ENCODE data around the gene IL1F10.

Gene IL1F10, protein sequence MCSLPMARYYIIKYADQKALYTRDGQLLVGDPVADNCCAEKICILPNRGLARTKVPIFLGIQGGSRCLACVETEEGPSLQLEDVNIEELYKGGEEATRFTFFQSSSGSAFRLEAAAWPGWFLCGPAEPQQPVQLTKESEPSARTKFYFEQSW
- total RNA-seq = 0 to 0.05 (median 0) reads per million in 18 experiments

DNA sequence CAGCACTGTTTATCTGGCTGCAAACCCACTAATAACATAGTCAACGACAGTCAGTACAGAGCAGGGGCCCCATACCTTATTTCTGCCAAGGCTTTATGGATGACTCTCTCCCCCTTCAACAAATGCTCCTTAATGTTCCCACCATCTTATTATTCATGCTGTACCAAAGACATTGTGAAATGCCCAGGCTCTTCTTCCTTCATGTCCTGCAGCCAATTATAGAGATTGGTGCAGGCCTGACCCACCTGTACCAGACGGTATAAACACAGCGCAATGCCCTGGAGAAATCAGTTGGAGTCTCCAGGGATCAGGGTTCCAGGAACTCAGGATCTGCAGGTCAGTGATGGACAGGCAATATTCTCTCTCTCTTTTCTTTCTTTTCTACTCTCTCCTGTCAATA lies at the start of gene IL1F10:
TSS of gene IL1F10 (plus strand) at position 290 of the 400 bp plus-strand sequence. CDS start 4,769 bp downstream, outside the sequence.
- no peak for DNase-seq

DNA sequence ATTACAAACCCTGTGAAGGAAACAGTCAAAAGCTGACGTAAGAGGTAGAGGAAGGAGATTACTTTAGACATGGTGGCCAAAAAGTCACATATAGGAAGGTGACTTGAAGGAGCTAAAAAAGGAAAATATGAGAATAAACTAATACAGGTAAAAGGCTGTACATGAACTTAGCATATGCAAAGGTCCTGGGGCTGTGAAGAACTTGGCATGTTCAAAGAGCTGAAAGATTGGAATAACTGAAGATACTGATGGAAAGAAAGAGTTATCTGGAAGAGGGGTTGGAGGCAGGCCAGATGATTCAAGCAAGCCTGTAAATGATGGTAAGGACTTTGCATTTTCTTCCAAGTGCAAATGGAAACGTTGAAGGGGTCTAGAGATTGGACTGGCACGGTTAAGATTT lies 49.3 kb upstream of the IL1F10 start:
- no peak for DNase-seq

DNA sequence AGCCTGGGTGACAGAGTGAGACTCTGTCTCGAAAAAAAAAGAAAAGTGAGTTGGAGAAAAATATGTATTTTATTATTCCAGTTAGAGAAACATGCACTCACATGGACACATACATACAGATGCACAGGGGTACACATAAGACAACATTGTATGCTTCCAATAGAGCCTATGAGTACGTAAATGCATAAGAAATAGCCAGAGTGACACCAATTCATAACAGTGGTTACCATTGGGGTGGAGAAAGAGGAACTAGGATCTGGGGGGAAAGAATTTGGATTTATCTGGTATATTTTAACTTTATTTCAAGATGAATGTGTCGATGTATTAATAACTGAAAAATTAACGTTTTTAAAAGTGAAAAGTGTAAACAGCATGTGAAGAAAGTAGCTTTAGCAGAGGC lies 46.5 kb upstream of the IL1F10 start:
- DNase-seq = no peak

DNA sequence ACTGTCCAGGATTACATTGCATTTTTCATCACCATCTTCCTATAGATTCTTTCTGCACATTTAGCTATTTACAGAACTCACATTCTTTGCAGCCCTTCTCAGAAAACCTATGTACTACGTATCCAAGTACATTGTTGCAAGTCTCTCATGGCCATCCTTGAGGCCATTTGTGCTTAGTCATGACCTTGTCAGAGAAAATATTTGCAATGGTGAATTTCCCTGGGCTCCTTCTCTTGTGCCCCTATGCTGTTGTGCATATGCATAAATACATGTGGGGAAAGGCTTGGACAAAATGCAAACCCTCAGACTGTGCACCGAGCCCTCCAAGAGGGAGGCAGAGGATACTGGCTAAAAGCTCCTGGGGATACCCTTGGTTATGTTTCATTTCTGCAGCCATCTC lies 43.0 kb upstream of the IL1F10 start:
- DNase-seq = no peak

DNA sequence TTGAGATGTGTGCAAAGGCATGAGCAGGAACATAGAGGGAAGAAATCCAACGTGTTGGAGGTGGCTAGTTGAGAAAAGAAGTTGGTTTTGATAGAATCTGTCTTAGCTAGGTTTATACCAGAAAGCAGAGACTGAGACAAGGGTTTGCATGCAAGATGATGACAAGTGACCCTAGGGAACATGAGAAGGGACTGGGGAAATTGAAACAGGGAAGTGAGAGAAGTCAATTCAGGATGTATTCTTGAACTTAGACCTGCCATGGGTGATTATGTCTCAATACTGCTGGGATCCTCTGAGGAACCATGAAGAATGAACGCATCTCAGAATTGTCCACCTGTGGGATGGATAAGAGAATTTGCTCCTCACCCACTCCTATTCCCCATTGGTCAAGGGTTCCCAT lies 42.0 kb upstream of the IL1F10 start:
- DNase-seq = peak; percentile 38 to 53

DNA sequence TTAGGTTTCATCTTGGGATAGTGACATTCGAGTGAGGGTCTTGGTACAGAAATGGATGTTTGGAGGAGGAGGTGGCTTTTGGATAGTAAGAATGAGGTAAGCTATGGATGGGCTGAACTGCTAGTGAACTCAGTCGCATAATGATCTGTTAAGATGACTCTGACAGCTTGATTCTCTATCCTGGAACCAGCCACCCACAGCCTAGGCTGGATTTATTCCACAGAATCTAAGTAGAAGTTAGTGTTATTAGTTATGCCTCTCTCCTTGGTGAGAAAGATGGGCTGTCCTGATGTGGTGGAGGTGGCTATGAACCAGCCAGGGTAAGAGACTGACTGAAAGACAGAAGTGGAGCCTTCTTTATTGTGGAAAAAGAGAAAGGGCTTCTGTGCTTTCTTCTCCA lies 40.1 kb upstream of the IL1F10 start:
- DNase-seq = no peak

DNA sequence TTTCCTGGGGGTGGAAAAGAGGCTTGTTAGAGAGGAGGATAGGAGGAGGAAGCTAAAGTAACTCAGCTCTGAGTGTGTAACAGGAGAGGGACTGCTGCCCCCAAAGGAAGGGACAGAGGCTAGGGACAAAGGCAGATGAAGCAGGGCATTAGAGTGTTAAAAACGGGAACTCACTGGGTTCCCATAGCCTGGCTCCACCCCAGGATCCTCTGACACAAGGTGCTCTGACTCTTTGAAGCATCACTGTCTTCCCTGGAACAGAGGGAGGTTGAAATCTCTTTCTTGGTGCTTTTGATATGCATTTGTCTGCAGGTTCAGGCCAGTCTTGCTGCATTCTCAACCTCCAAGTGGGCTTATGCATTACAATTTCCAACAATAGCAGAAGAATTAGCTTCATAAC lies 39.7 kb upstream of the IL1F10 start:
- no peak for DNase-seq

DNA sequence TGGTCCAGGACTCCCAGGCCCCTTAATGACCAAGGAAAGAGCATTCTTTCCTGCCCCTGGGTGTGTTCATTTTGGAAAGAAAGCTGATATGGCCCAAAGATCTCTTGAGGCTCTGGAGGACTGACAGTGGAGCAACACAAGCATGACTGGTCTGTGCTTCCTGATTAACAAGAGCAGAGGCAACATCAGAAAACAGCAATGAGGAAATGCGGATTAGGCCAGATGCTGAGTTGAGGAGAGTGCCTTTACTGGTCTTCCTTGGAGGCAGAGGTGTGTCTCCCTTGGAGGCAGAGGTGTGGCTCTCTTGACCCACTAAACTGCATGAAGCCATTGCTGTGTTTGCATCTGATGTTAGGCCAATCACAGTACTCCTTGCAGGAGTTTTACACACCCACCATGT lies 35.0 kb upstream of the IL1F10 start:
- DNase-seq = peak; percentile 22 to 62

DNA sequence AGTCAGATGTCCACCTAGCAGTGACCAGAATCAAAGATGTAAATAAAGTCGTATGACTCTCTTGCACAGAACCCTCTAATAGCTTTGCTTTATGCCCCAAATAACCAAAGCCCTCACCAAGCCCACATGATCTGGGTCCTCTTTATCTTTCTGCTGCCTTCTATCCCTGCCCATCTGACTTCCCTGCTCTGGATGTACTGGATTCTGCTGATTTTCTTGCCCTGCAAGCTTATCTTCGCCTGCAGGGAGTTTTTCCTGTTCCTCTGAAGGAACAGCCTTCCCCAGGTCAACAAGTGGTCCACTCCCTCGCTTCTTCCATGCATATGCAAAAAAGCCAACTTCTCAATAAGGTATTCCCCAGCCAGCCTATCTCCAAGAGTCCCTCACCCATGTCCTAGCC lies 33.8 kb upstream of the IL1F10 start:
- DNase-seq = no peak

DNA sequence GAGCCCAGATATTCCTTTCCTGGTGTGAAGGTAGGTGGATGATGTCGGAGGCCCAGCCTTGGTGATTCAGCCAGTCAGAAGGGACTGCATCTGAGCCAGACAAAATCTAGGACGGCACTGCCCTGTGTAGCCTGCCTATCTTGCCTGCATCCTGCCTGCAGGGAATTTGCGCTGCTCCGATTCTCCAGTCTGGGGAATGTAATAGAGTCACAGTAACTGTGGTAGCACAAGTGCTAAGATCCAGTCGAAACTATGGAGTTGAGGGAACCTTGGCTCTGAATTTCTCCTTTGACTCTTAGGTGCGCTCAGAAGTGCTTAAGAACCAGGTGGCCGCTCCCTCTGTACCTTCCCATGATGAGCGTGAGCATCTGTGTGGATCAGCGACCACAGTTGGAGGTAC lies 31.0 kb upstream of the IL1F10 start:
- no peak for DNase-seq

DNA sequence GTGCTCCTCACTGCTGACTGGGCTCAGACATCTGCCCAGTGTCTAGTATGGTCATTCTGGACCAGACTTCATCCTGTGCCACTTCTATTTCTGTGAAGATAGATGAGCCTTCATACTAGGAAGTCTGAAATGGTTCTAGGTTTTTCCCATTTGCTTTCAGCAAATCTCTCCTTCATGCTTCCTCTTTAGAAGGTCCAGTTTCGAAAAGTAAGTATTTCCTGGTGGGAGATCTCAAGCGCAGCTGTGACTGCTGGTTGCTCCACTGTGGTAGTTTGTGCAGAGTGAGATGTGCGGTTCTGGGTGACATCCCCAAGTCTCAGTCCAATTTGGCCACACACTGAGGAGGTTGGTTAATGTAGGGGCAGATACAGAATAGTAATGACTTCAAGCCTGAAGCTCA lies 29.5 kb upstream of the IL1F10 start:
- no peak for DNase-seq

DNA sequence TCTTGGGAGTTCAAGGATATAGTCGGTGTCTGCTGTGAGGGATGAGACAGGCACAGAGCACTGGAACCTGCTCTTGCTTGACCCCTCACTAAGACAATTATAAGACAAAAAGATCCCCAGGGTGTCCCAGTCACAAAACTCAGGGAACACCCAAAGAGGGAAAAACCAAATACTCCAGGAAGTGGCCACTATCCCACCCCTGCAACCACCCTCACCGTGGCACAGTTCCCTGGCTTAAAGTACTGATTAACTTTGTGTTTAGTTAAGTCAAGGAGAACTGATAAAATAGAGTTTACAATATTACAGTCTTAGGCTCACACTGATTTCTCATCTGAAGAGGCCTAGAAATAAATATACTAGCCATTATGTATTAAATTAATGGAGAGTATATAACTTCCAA lies 28.6 kb upstream of the IL1F10 start:
- no peak for DNase-seq

DNA sequence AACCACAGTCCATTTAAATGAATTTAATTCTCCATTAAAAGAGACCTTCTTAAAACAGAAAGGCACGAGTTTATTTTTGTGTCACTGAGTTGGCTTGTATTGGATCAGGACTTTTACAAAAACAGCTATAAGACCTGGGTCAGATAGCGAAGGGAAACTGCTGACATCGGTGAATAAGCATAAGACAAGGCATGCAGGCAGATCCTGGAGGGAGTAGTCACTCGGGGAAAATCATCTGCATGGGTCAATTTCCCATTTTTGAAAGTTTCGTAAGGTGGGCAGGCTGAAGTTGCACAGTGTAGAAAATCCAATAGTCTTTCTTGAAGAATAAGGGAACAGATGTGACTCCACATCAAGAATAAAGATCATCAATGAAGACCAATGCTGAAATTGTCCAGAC lies 28.1 kb upstream of the IL1F10 start:
- DNase-seq = peak in 1 of 2 donors; percentile 78

DNA sequence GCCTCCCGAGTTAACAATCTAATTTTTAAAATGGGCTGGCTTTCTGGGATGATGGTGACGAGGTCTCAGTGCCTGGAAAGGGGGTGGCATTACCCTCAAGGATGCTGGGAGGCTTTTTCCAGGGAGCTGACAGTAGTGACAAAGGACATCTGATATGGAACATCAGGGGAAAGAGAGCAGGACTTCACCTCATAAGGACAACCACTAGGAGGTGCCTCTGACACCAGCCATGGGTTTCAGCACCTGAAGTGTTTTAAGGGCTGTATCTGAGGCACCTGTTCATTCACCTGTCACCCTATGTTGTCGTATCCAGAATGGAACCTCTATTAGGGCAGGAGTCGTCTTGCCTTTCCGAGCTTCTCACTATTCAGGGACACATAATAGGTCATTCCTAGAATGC lies 25.9 kb upstream of the IL1F10 start:
- no peak for DNase-seq

DNA sequence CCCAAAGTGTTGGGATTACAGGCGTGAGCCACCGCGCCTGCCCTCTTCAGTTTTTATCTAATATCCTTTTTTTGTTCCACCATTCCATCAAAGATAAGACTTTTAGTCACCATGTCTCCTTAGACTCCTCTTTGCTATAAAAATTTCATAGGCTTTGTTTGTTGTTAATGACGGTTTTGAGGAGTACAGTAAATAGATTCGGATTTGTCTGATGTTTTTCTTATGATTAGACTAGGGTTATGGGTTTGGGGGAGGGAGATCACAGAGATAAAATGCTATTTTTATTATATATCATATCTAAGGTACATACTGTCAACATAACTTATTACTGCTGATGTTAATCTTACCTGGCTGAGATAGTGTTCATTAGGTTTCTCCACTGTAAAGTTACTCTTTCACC lies 21.3 kb upstream of the IL1F10 start:
- no peak for DNase-seq

DNA sequence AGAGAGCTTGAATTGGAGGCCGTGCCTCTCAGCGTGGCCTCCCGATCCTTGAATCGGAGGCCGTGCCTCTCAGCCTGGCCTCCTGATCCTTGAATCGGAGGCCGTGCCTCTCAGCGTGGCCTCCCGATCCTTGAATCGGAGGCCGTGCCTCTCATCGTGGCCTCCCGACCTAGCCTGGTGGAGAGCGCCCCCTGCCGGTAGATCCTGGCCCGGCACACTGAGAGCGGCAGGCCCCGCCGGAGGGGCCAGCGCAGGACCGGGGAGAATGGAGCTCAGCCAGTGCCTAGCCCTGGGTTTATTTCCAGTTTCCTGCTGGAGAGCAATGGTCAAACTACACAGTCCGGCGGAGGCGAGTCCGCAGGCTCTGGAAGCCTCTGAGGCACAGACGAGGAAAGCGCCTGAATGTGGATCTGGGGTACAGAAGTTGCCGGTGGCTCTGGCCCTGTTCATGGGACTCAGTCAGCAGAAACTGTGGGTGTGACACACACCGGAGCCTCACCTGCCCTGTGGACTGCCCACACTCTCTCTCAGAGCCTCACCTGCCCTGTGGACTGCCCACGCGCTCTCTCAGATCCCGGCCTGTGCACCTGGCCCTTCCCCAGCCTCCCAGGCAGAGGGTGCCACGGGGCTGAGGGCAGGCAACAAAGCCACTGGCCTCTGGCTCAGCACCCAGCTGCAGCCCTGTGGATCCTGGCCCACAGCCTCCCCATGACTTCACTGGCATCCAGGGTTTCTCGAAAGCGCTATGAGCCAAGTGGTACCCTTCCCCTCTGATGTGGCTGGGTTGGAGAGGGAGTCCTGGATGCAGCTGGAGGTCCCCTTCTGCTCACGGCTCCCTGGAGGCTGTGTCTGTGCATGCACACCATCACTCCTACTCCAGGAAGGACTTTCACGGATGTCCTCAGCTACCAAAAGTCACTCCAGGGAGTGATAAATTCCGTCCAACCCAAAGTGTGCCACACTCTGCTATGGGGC lies 16.6 kb upstream of the IL1F10 start:
- DNase-seq = no peak

DNA sequence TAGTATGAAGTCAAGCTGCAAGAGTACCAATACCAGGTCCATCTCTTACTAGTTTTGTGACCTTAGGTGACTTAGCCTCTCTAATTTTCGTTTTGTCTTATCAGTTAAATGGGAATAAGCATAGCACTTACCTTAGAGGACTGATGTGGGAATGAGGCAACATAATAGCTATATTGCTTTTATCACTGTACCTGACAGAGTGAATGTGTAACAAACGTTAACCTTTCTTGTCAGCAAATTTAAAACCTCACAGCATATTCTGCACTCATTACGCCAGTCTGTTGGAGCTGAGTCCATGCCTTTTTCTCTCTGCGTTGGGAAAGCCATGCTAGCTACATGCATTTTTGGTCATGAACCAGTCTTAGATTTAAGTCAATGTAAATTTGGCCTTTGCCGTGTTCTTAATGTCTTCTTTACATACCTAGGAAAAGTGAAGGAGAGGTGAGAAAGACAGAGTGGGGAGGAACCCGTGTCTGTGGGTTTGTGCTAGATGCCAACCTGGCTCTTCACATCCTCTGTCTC lies 15.3 kb upstream of the IL1F10 start, which contains the start of gene IL36B:
TSS of gene IL36B (minus strand) at position 472 of the 522 bp plus-strand sequence.
- no peak for DNase-seq

DNA sequence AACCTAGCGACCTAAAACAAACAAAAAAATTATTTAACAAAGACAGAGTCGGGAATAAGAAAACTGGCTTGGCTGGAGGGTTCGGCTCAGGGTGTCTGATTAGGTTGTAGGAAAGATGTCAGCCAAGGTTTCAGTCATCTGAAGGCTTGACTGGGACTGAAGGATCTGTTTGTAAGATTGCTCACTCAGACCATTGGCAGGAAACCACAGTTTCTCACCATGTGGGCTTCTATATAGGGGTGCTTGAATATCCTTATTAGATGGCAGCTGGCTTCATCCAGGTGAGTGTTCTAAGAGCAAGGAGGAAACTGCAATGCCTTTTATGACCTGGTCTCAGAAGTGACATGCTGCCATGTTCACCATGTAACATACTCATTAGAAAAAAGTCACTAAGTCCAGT lies 14.1 kb upstream of the IL1F10 start:
- no peak for DNase-seq

DNA sequence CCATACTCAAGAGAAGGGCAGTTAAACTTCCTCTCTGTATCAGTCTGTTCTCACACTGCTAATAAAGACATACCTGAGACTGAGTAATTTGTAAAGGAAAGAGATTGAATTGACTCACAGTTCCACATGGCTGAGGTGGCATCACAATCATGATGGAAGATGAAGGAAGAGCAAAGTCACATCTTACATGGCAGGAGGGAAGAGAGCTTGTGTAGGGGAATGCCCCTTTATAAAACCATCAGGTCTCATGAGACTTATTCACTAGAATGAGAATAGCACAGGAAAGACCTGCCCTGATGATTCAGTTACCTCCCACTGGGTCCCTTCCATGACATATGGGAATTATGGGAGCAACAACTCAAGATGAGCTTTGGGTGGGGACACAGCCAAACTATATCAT lies 13.7 kb upstream of the IL1F10 start:
- DNase-seq = peak in 1 of 2 donors; percentile 31

DNA sequence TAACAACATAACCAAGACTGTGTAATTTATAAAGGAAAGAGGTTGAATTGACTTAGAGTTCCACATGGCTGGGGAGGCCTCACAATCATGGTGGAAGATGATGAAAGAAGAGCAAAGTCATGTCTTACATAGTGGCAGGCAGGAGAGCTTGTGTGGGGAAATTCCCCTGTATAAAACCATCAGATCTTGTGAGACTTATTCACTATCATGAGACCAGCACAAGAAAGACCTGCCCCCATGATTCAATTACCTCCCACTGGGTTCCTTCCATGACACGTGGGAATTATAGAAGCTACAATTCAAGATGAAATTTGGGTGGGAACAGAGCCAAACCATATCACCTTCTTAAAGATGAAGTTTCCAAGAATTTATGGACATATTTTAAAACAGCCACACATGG lies 11.2 kb upstream of the IL1F10 start:
- DNase-seq = peak; percentile 82 to 91

DNA sequence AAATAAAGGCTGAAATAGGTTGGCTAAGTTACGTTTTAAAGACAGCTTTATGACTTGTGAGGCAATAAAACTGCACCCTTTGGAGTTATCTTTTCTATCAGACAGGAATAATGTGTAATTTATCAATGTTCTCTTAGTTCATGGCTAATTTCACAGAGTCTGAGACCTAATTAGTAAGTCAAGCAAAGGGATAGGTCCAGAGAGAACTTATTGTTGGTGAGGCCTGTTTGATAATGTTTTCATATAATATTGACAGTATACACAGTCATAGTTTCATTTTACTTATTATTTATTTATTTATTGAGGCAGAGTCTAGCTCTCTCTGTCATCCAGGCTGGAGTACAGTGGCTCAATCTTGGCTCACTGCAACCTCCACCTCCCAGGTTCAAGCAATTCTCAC lies 10.7 kb upstream of the IL1F10 start:
- DNase-seq = no peak

DNA sequence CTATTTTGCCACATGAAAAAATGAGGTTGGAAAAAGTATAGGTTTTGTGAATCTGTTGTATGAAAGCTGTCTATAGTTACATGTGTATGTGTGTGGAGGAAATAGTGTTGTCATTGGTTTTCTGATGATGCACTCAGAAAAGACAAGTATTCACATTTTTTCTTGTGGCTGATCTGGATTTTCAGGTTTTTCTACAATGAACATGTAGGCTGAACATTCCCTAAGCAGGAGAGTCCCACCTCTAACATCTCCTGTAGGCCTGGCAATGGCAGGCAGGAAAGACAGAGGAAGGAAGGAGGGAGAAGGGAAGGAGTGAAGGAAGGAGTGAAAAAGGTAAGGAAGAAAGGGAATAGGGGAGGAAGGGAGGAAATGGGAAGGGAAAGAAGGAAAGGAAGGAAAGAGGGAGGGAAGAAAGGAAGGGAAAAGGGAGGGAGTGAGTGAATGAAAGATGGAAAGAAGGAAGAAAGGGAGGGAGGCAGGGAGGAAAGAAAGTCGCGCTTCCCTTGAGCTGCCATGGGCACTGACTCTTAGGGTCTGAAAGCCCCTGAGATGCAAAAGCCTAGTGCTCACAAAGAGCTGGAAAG lies 9.3 kb upstream of the IL1F10 start:
- no peak for DNase-seq
